T-helper 9 cell (primary cell): Measurements from ENCODE around the gene GTPBP4.

Source experiments
- DNase-seq: peaks from one replicate; pipeline ENCODE4 v3.0.0-alpha.2; 2020

The GTPBP4 gene

GRCh38 chr10:968546-969199, 19.6 kb upstream of the GTPBP4 start:
- DNase-seq, result no peak

GRCh38 chr10:969473-970150, 18.6 kb upstream of the GTPBP4 start:
- no peak for DNase-seq

GRCh38 chr10:970311-971149, 17.7 kb upstream of the GTPBP4 start:
- no peak for DNase-seq

GRCh38 chr10:971150-971542, 17.1 kb upstream of the GTPBP4 start:
- no peak for DNase-seq

GRCh38 chr10:971613-972012, 16.6 kb upstream of the GTPBP4 start:
- no peak for DNase-seq

- DNase-seq, result no peak
These were observed 15.5 kb upstream of the GTPBP4 start for GRCh38 chr10:972763-973162.

GRCh38 chr10:974038-974784, 14.0 kb upstream of the GTPBP4 start:
- DNase-seq, result no peak

- DNase-seq, result no peak
These were observed 13.5 kb upstream of the GTPBP4 start for GRCh38 chr10:974785-975074.

- DNase-seq, result no peak
These were observed 11.9 kb upstream of the GTPBP4 start for GRCh38 chr10:976316-976715.

GRCh38 chr10:978826-979421, 9.3 kb upstream of the GTPBP4 start:
- DNase-seq, result no peak

GRCh38 chr10:980468-981093, 7.7 kb upstream of the GTPBP4 start:
- DNase-seq, result no peak

GRCh38 chr10:983401-983800, 4.8 kb upstream of the GTPBP4 start:
- DNase-seq, result no peak

- no peak for DNase-seq
These were observed 4.1 kb upstream of the GTPBP4 start for GRCh38 chr10:983971-984655.

GRCh38 chr10:985361-985760, 2.9 kb upstream of the GTPBP4 start:
- no peak for DNase-seq

- DNase-seq, result no peak
These were observed 2.0 kb upstream of the GTPBP4 start for GRCh38 chr10:986137-986825.

- no peak for DNase-seq
These were observed 1.2 kb upstream of the GTPBP4 start for GRCh38 chr10:986881-987619.

GRCh38 chr10:987620-987869, 689 bp upstream of the GTPBP4 start:
- DNase-seq, result no peak

- DNase-seq, result no peak
These were observed 672 bp downstream of the GTPBP4 start for GRCh38 chr10:988667-989545.

- no peak for DNase-seq
These were observed 2.6 kb downstream of the GTPBP4 start for GRCh38 chr10:990808-991207.

GRCh38 chr10:992467-992866, 4.2 kb downstream of the GTPBP4 start:
- no peak for DNase-seq
